ENCODE data around the gene IGSF9. TPM values are rescaled to one million over a fixed set of nuclear protein-coding genes. Genes with fewer than 3 reads are reported as not detected.

The IGSF9 gene
- total and polyA plus RNA-seq, 10 of the 15 experiments (the other 5 are each of a cell fraction or from before 2014, with no cell fraction given): 0.04 to 0.07 TPM; not detected in 8

DNA sequence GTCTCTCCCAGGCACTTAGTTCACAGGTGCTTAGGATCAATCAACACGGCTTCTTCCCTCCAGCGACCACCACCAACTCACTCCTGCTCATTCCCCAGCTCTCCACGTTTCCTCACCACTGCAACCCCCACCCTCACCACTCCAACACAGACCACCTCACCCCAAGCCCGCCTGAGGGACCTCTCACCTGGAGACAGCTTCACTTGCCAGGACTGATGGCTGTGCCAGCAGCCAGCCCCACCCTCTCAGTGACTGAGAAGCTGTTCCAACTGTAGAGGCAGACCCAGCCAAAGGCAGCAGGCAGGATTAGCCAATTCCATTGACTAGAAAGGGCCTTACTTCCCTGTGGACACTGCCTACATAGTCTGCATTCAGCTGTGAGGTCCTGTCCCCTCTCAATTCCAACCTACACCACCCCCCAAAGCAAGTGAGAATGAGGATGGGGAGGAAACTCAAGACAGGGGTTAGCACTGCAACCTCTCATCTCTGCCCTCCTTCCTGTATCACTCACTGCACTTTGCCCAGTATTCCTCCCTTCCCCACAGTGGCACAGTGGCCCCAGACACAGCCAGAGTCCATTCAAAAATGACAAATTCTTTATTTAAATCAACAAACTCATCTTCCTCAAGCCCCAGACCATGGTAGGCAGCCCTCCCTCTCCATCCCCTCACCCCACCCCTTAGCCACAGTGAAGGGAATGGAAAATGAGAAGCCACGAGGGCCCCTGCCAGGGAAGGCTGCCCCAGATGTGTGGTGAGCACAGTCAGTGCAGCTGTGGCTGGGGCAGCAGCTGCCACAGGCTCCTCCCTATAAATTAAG, 27.7 kb downstream of the IGSF9 start (continued):
- TF ChIP-seq POLR2AphosphoS5 (IDR thresholded peaks at IDR 0.05; ENCODE audit: low read length) (peak; percentile 49; the same call in 1 of the 2 replicates), CBX3 (IDR thresholded peaks at IDR 0.05; ENCODE audit: borderline replicate concordance, low read depth) (no peak), GATAD2B (conservative IDR thresholded peaks at IDR 0.05; ENCODE audit: low read depth) (no peak), RCOR1 (conservative IDR thresholded peaks at IDR 0.05; ENCODE audit: low read depth, low read length) (no peak)

DNA sequence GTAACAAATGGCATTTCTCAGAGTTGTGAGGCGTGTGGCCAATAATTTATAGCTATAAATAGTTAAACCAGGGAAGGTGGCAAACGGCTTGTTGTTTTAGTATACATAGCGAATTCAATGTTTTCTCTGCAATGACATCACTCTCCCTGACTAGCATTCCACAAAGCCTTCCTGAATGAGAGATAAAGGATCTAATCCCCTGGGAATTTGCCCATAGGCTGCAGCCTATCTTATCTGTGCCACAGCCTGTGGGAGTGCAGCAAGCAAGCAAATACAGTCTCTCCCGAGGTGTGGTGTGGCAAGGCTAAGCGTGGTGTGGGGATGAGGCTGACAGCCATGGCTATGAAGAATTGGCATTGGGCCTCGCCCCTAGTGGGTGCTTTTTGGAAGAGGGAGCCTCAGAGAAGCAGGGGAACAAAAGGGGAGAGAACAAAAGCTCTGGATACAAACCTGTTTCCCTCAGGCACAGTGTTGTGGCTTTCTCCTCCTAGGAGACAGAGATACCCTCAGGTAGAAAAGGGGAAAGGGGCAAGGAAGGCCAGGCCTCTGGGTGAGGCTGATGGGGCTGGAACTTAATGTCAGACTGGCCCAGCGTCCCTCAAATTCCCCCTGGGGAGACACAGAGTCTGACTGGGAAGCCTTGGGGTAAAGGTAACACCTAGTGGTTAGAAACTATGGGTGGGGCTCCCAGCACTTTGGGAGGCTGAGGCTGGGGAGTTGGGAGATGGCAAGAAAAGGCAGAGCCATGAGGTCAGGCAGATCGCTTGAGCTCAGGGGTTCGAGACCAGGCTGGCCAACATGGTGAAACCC, 29.0 kb downstream of the IGSF9 start:
- H3K27ac ChIP-seq (ENCODE audit: control insufficient read depth, insufficient read depth): no peak overlapping the region
- RAD21 ChIA-PET (ENCODE audit: unreplicated experiment): no interaction called here
- WGBS (ENCODE audit: insufficient coverage, insufficient replicate concordance, low lambda C conversion rate, missing lambda C conversion rate): 79% methylated on average over 9 of the region's 9 CpGs
- CTCF ChIA-PET: interaction anchor here (0.9 to 2.5 kb wide), 3 partner anchors 24 to 91 kb away, joined by 3 to 8 read pairs (median 4); no protein-coding TSS in a partner anchor
- no peak overlapping the region for H2AFZ ChIP-seq (ENCODE audit: control insufficient read depth, low read depth, low read length)
- no peak overlapping the region for H3K9ac ChIP-seq (ENCODE audit: control insufficient read depth, insufficient read depth, low read length)
- no peaks in the 10 kb centered on the region for H3K9me3 ChIP-seq (replicated peaks; ENCODE audit: control insufficient read depth, insufficient read depth, low read length)
- SMC1A ChIA-PET (ENCODE audit: uncharacterized antibody, unreplicated experiment): interaction anchor here (0.8 to 1.7 kb wide), 4 partner anchors 8 to 48 kb away, joined by 3 to 4 read pairs (median 4); no protein-coding TSS in a partner anchor
- H3K27me3 ChIP-seq (replicated peaks in 1 of 2; ENCODE audit: control insufficient read depth in 2 of 2, insufficient read depth in 2 of 2, low read length in 1 of 2): no peaks in the 10 kb centered on the region
- H3K4me2 ChIP-seq (ENCODE audit: control insufficient read depth, insufficient read depth): no peak overlapping the region
- DNase-seq (ENCODE audit: low read depth, low spot score) (no peak), FAIRE-seq (no peak), ATAC-seq (no peak)
- no peak overlapping the region for H3K4me3 ChIP-seq
- intact Hi-C loops (cut with micrococcal nuclease; ENCODE audit: unreplicated experiment): no loop called here
- peaks cover 21% of the 10 kb centered on the region for H3K79me2 ChIP-seq (ENCODE audit: control insufficient read depth, insufficient read depth, low read length)
- in situ Hi-C loops (cut with MboI): no loop called here
- H4K20me1 ChIP-seq (ENCODE audit: control insufficient read depth, insufficient read depth): no peaks in the 10 kb centered on the region
- POLR2A ChIA-PET: interaction anchor here (1.1 kb wide), 1 partner anchor 13 kb away, joined by 3 read pairs; no protein-coding TSS in a partner anchor
- H3K4me1 ChIP-seq (ENCODE audit: control insufficient read depth, insufficient read depth, low read length): peaks cover 14% of the 10 kb centered on the region
- H3K36me3 ChIP-seq (ENCODE audit: control insufficient read depth in 2 of 2, insufficient read depth in 2 of 2, low read length in 1 of 2): peaks cover 8 to 28% of the 10 kb centered on the region in 2 experiments; a peak in 3 of 4 replicates
- BruUV-seq (replicated peaks): no TSS peak
- TF ChIP-seq POLR2A (IDR thresholded peaks at IDR 0.05; ENCODE audit: low read depth, low read length) (no peak), EP300 (IDR thresholded peaks at IDR 0.05; ENCODE audit: borderline replicate concordance in 1 of 2, control insufficient read depth in 1 of 2, low read depth in 2 of 2, low read length in 2 of 2) (no peak), CBX3 (IDR thresholded peaks at IDR 0.05; ENCODE audit: borderline replicate concordance, low read depth) (no peak), MEF2B (IDR thresholded peaks at IDR 0.05; ENCODE audit: partially characterized antibody, poor library complexity, severe bottlenecking) (peak; percentile 29), NR2C2 (IDR thresholded peaks at IDR 0.05; ENCODE audit: borderline replicate concordance, control insufficient read depth, insufficient read length, low read depth) (no peak), SP1 (IDR thresholded peaks at IDR 0.05; ENCODE audit: low read depth, low read length) (no peak), SMAD1 (IDR thresholded peaks at IDR 0.05; ENCODE audit: low read depth, partially characterized antibody) (no peak)
